ENCODE results near the gene PABPN1L. TPM values are rescaled to one million over a fixed set of nuclear protein-coding genes. Genes with fewer than 3 reads are reported as not detected.
A peak's percentile ranks its signal among the peaks of the same experiment; 100 is the strongest.

The PABPN1L gene
- total and polyA plus RNA-seq, 2 of the 4 experiments (the other 2 are of a cell fraction) = not detected

DNA sequence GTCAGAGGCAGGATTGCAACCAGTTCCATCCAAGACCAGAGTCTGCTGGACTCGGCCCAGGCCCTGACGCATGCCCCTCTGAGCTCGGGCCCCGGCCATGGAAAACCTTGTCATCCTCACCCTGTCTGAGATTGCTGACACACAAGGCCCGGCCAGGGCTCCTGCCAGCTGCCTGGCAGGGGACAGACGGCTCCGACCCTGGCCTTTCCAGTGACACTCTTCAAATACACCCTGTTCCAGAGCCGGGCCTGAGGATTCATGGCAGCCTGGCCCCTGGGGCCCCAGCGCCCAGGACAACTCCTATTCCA, 3.2 kb upstream of the PABPN1L start:
- CTCF ChIA-PET = no interaction called here
- H3K9ac ChIP-seq (ENCODE audit: low read depth, low read length) = no peak overlapping the region

More for the DNA sequence above, 3.2 kb upstream of the PABPN1L start:
- no peak overlapping the region for H3K56ac ChIP-seq (ENCODE audit: extremely low read depth, insufficient read depth, low read length)
- H2AK9ac ChIP-seq (replicated peaks; ENCODE audit: low read depth, low read length, poor library complexity) = no peak overlapping the region
- H2AFZ ChIP-seq (replicated peaks; ENCODE audit: low read length, poor library complexity) = peak overlapping the region; percentile 5
- ATAC-seq (ENCODE audit: low read depth) (peak; percentile 52), DNase-seq (peak; percentile 25)
- H2AK5ac ChIP-seq (ENCODE audit: low read depth, low read length) = no peak overlapping the region
- no peak overlapping the region for H2BK5ac ChIP-seq (ENCODE audit: low read depth, low read length, poor library complexity, severe bottlenecking)
- H4K8ac ChIP-seq (ENCODE audit: low read depth in 2 of 2, low read length in 2 of 2) = no peak overlapping the region
- no peak overlapping the region for H2BK120ac ChIP-seq (ENCODE audit: low read depth, low read length)
- H3K23ac ChIP-seq (ENCODE audit: low read depth, low read length) = no peak overlapping the region
- H3K4me2 ChIP-seq (ENCODE audit: low read depth, low read length) = no peak overlapping the region
- H3K27me3 ChIP-seq (ENCODE audit: control insufficient read depth, insufficient read depth, low read length) = peaks cover 48% of the 10 kb centered on the region
- no peaks in the 10 kb centered on the region for H3K79me1 ChIP-seq (ENCODE audit: low read depth in 1 of 2, low read length in 2 of 2)
- H3K18ac ChIP-seq (ENCODE audit: low read depth, low read length) = no peak overlapping the region
- no peaks in the 10 kb centered on the region for H3K9me1 ChIP-seq (ENCODE audit: insufficient read depth, low read length)
- in situ Hi-C loops (cut with MboI; ENCODE audit: low sequenced_read_pairs) = no loop called here
- H3K27ac ChIP-seq (ENCODE audit: insufficient read depth, low read length) = no peak overlapping the region
- dilution Hi-C loops (cut with HindIII; ENCODE audit: low sequenced_read_pairs, unreplicated experiment) = no loop called here
- POLR2A ChIA-PET (ENCODE audit: unreplicated experiment) = no interaction called here
- intact Hi-C loops (cut with micrococcal nuclease) = no loop called here
- TF ChIP-seq MAFK (IDR thresholded peaks at IDR 0.05; ENCODE audit: low read depth, low read length) (no peak), SMC3 (IDR thresholded peaks at IDR 0.05; ENCODE audit: low read depth, low read length) (no peak), CEBPB (IDR thresholded peaks at IDR 0.05; ENCODE audit: low read depth, low read length) (no peak)
- H4K91ac ChIP-seq (ENCODE audit: insufficient read depth, low read depth, low read length) = no peak overlapping the region
- no peaks in the 10 kb centered on the region for H3K4me1 ChIP-seq (ENCODE audit: control insufficient read depth, insufficient read depth, low read length)
- BruUV-seq (replicated peaks) = no TSS peak
- H2BK15ac ChIP-seq (ENCODE audit: low read depth, low read length) = no peak overlapping the region
- H2BK20ac ChIP-seq (ENCODE audit: low read depth, low read length) = no peak overlapping the region
- H3K4ac ChIP-seq (ENCODE audit: low read depth, low read length) = no peak overlapping the region
- WGBS, 2 experiments (ENCODE audit: extremely low coverage in 2 of 2, insufficient read length in 1 of 2) = 27% methylated on average over 4 of the region's 9 CpGs; no CpG with 5 or more reads in 1 of the 2 experiments
- no peak overlapping the region for H3K14ac ChIP-seq (replicated peaks; ENCODE audit: low read depth, low read length)
- no peak overlapping the region for H4K5ac ChIP-seq (ENCODE audit: low read depth, low read length)
- H3K36me3 ChIP-seq (ENCODE audit: control insufficient read depth, insufficient read depth, low read length) = no peaks in the 10 kb centered on the region
- H4K20me1 ChIP-seq (ENCODE audit: insufficient read depth, low read length) = no peaks in the 10 kb centered on the region
- no peaks in the 10 kb centered on the region for H3K9me3 ChIP-seq (ENCODE audit: control insufficient read depth, insufficient read depth, low read length)
- H3K4me3 ChIP-seq (ENCODE audit: insufficient read depth, low read depth, low read length) = no peak overlapping the region

Measured in IMR-90 (cell line).